Measurements from ENCODE around the gene ASF1A. TPM values are rescaled to one million over a fixed set of nuclear protein-coding genes. Genes with fewer than 3 reads are reported as not detected.

ASF1A gene
- total RNA-seq, 1 donor from 2014 or later, result 42.7 TPM

DNA sequence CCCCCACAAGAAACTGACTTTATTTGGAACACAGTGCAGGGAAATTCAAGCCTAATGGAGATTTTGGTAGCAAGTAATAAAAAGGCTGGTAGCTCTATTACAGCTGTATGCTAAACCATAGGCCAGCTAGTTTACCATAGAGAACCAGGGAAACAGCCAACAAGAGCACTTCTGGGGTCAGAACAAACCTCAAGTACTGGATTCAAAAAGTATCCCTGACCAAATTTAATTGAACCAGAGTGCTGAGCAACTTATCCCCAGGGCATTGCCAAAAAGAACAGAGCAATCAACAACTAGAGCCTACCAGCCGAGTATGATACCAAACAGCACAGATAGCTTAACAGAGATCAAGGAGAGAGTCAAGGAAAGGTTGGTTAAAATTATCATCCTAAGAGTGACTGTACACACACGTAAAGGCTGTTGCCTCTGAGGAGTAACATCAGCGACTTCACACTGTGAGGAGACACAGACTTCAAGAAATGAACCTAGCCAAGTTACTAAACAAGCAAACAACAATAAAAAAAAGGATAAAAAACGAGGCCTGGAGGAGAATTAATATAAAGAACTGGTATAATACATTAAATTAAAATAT is 11.5 kb upstream of the ASF1A start:
- DNase-seq, result no peak

DNA sequence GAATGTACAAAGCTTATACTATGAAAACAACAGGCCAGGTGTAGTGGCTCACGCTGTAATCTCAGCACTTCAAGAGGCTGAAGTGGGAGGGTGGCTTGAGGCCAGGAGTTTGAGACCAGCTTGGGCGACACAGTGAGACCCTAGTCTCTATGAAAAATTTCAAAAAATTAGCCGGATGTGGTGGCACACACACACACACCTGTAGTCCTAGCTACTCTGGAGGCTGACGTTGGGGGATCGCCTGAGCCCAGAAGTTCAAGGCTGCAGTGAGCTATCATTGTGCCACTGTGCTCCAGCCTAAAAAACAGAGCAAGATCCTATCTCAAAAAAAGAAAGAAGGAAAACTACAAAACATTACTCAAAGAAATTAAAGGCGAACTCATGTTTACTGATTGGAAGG is 7.3 kb upstream of the ASF1A start:
- no peak for DNase-seq

DNA sequence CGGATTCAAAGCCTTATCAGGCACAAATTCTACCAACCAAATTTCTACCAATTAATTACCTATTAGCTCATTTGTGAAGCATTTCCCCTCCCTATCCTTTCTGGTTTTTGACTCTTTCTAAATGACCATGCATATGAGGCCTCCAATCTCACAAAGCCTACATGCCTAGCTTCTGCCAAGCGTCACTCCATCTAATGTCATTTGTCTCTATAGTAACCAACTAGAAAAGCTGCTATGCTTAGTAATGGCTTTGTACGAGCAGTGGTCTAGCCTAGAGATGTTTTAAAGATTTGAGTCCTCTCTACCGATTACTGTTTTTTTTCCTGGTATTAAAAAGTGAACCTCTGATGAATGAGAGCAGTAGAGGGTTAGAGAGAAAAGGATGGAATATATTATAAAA is 4.8 kb upstream of the ASF1A start:
- DNase-seq, result no peak

DNA sequence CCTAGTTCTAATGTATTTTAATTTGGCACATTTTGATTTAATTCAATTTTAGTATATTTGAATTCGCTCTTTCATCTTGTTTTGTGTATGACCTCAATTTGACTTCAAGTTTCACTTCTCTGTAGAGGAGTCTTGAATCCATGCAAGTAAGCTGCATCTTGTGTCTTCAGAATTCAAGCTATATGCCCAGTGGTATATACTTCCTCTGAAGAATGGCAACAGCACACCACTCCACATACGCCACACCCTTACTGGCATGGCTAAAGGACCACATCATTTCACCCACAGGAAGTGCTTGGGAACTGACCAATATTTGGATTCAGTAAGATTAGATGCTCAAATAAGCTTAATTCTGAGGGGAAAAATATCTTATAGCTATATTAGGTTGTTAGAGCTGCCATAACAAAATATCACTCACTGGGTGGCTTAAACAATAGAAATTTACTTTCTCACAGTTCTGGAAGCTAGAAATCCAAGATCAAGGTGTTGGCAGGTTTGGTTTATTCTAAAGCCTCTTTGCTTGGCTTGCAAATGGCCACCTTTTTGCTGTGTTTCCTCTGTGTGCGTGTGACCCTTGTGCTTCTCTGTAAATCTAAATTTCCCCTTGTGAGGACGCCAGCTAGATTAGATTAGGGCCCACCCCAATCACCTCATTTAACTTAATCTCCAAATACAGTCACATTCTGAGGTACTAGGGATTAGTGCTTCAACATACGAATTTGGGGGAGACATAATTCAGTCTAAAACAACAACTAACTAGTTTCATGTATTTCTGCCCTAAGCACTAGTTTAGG is 2.8 kb upstream of the ASF1A start:
- no peak for DNase-seq

DNA sequence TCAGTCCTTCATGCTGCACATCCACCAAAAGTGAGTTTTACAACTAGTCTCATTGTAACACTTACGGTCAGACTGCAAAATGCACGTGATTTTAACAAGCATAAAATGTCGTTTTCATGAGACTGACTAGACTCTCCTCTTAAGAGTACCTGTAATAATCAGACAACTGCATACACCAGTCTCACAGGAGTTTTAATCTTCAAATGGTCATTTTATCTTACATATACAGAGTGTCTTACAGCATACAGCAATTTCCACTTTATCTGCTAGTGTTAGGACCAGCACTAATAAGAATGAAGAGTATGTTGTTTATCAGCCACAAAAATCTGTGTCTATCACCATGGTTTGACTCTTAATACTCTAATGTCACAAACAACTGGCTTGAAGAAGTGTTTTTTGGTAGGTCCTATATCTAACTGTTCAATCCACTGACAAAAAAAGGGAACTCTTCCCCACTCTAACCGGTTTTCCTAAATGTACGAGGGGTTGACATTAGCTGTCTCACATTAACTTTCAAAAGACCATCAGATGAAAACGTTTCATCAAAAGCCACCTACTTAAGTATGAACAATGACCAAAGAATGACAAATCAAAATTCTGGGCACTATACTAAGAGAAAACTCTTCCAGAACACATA is 1.5 kb upstream of the ASF1A start:
- DNase-seq, result no peak

DNA sequence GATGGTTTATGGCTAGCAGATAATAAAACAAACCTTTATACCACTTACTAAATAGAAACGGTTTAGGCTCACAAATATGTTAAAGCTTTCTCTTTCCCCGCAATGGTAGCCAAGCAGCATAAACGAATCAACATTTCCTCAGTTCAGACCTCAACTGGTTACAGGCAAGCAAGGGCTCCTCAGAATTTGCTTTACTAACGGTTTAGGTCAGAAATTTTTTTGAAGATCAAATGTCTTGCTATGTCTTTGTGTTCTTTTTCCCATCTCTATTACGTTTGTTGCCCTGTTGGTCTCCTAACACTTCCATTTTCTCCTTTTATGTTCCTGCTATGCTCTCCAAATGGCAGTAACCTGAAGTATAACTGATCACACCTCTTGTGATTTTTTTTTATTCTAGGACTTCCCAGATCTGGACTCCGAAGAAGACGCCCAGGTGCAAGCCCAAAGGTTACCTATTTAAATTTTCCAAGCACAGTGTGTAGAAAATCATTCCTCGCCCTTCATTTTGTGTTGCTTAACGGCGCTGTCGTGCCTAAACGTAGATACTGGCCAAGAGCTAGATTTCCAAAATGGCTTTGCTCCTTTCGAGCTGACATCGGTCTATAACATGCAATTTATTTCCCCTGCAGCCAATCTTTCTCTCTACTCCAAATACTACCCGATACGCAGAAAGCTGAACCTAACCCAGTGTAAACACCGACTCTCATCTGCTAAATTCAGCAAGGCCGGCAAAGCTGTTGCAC is 717 bp upstream of the ASF1A start:
- DNase-seq, result no peak

DNA sequence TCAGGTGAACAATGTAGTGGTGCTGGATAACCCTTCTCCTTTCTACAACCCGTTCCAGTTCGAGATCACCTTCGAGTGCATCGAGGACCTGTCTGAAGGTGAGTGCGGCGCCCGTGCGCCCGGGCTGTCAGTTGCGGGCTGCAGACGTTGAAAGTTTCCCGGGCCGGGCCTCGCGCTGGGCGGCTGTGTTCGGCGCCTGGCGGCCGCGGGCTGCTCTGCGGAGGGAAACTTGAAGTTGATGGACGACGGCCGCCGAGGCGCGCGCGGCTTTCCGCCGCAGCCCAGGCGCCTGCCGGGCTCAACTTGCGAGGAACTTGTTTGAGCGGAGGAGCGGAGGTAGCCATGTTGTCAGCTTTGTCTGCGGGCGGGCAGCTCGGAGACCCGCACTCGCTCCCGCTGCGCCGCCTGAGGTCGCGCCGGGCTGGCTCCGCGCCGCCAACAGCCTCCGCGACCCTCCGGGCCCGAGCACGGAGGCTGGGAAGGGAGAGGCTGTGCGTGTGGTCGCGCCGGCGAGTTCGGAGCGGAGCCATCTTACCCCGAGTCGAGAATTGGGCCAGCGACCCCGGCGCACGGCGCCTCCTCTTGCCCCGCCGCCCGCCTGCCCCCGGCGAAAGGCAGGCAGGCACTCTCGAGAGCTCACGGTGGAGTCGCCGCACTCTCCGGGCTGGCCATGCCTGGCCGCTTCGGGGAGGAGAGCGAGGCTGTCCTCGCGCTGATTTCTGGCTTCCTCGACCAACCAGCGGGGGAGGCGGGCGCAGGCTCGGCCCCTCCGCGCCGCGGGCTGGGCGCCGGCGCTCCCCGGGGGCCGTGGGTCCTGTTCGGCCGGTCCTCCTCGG is 691 bp downstream of the ASF1A start:
- peak; percentile 60 for DNase-seq

DNA sequence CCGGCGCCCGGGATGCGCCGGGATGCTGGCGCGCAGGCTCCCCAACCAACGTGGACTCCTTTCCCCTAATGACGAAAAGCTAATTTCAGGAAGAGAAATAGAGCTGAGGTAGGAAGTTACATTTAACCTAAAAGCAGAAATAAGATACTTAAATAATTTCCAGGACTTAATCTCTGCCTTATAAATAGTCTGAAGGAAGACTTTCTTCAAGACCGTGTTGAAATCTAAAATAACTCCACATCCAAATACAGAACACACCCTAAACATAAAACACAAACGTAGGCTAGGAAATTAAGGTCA is 1.3 kb downstream of the ASF1A start:
- DNase-seq, result no peak

DNA sequence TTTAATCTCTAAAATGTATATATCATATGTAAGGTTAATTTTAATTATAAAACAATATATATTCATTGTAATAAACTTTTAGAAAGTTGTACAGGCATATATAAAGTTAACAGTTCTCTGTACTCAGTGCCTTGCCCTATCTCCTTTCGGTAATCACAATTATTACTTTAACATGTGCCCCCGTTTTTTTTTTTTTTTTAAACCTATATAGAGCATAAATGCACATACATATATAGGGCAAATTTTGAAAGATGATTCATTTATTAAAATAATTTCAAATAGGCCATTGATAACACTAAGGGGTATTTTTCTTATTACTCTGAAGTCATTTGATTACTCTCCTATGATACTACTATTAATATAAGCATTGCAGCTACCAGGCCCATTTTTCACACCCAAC is 1.9 kb downstream of the ASF1A start:
- no peak for DNase-seq

DNA sequence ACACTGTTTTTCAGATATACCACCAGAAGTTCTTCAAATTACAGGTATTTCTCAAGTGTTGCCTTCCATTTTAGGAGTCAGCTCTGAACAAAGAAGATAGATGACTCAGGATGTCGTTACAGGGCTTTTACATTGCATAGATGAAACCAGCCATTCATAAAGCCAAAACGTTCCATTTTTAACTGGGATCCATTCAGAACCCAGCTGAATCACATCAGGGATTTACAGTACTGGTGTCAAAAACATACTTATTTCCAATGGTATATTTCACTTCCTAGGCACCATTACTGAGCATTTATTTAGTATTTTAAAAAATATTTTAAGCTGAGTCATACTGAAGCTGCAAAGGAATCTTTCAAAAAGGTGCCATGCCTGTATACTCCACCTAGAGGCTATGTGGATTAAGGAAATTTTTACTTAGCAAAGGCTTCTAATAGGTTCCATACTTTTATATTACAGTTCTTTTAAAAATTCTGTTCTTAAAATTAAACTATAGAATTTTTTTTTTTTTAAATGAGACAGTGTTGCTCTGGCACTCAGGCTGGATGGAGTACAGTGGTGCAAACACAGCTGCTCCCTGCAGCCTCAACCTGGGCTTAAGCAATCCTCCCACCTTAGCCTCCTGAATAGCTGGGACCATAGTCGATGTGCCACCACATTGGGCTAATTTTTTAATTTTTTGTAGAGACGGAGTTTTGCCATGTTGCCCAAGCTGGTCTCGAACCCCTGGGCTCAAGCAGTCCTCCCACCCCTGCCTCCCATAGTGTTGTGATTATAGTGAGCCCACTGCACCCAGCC is 2.6 kb downstream of the ASF1A start:
- DNase-seq, result no peak

DNA sequence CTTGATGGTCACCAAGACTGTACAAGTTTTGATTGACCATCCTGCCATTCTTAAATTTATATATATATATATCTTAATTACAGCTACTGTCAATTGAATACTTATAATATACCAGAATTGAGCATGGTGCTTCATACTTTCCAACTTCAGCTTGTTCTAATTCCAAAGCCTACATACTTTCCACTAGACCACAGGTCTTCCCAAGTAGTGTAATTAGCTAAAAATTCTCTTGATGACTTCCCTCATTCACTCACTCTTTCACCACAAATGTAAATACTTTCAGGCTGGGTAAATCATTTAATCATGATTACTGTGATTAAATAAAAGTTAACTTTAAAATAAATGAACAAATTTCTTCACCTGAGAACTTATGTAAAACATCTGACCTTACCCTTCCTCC is 3.4 kb downstream of the ASF1A start:
- DNase-seq, result no peak

DNA sequence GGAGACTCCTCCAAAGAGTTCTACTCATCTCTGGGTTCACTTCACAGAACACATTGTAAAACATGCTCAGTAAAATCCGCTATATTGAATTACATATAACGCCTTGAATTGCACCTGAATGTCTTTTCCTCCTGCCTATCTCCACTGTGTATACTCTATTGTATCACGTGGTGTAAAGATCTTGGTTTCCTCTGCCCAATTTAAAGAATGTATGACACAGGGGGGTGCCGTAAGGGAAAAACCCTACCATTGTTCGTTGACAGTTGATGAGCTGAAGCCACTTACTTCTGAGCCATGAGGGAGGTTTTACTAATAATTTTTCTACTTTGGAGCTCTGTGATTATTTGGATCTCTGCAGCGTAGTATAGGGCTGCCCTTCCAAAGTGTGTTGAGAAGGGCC is 6.0 kb downstream of the ASF1A start:
- DNase-seq, result no peak

DNA sequence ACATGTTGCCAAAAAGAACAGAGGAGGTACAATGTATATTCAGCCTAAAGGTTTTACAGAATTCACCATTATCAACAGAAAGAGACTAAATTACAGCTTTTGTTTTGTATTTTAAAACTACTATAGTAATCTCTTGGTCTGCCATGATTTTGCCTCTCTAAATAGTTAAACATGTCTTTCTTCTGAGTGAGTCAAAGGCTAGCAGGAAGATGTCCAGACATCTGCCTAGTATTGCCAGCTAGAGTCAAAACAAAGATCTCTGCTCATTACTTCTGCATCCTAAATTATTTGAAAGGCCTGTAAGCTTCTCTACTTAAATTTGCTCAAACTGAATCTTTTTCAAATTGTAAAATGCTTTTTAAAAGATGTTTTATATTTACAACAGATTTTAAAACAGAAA is 8.8 kb downstream of the ASF1A start:
- DNase-seq, result no peak

DNA sequence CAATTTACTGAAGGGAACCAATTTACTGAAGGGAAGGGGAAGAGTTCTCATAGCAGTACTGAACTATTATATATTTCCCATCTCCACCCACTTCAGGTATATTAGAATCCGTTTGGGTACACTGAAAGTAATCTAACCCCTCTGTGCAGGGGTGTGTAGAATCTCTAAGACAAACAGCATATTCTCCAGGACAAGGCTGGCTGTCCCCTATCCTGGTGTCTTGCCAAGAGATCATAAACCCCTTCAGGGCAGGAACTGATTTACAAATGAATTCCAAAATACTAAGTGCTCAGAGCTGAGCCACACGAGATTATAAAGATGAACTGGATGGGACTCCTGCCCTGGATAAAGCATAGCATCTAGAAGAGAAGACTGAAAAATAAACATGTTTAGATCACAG is 9.2 kb downstream of the ASF1A start:
- no peak for DNase-seq

DNA sequence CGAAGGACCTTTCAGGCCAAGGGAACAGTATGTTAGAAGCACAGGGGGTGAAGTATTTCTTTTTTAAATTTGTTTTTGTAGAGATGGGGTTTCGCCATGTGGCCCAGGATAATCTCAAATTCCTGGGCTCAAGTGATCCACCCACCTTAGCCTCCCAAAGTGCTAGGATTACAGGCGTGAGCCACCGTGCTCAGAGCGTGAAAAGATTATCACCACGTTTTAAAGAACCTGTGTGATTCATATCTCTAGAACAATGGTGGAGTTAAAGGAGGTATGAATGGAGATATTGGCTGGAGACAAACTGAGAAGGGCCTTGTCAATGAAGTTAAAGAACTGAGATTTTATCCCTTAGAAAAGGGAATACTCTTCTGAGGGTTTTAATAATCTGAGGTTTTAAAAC is 9.7 kb downstream of the ASF1A start:
- DNase-seq, result no peak

DNA sequence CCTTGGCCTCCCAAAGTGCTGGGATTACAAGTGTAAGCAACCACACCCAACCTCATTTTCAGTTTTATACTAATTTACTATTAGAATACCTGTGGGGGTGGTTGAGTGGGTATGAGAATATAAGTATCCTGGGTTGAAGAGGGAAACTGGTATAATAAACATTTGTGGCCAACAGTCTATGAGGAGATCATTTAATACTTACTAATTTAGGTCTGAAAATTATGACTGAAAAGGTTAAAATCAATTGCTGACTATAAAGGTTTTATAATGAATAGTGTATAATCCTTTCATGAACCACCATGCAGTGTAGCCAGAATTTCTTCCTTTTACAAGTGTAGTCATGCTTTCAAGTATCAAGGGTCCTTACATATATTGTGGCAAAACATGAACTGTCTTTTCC is 11.1 kb downstream of the ASF1A start:
- DNase-seq, result no peak

DNA sequence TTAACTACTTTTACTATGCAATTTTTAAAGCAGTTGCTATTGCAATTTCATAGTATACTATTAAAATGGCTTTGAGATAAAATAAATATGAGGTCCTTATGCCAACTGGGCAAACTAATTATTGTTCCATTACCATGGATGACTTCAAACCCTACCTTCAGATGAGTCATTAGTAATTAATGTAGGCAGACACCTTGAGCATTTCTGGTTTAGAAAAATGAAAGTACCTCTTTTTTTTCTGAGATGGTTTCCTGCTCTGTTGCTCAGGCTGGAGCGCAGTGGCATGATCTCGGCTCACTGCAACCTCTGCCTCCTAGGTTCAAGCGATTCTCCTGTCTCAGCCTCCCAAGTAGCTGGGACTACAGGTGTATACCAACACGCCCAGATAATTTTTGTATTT is 11.9 kb downstream of the ASF1A start:
- DNase-seq, result no peak

DNA sequence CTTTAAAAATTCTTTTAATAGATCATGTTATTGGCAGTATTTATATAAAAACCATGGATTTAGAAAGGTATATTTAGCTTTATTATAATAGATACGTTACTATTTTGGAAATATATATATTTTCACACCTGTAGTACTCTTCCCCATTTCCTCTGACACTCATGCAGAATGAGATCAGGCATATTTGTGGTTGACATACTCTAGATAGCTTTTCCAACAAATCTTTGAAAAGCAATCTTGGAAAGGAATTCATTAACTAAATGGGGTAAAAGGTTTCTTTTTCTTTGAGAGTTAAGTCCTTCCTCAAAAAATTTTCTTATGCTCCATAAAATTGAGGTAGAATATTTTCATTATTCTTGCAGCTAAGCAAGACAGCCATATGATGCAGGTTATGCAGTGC is 14.5 kb downstream of the ASF1A start:
- no peak for DNase-seq

DNA sequence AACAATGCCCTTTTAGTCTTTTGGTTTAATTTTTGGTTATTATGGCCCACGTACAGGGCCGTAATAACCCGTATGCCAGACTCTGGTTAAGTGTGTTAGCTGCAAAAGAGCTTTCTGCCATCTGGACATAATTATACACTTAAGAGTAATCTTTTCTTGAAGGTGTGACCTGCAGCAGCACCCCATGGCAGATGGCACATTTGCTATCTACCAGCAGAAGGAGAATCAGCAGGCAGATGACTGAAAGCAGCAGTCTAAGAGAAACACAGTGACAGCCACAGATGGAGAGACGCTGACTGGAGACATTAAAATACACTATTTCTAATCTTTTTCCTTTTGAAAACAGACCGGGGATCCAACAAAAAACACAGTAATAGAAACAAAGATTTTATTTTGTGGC is 18.7 kb downstream of the ASF1A start:
- DNase-seq, result no peak

DNA sequence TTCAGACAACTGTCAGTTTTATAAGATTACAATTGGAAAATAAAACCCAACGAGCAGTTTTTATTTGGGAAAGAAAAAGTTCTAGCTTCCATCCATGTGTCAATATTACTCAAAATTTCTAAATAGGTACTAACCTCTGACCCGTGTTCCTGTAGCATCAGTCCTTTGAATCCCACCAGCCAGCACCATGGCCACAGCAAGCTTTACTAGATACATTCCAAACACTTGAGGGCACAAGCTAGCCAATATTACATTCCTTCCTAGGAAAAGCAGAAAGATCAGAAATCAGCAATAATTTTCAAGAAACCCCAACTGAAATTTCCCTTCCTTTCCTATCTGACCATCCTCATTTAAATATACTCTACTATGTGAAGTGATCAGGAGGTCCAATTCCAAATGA is 19.2 kb downstream of the ASF1A start:
- DNase-seq, result no peak

DNA sequence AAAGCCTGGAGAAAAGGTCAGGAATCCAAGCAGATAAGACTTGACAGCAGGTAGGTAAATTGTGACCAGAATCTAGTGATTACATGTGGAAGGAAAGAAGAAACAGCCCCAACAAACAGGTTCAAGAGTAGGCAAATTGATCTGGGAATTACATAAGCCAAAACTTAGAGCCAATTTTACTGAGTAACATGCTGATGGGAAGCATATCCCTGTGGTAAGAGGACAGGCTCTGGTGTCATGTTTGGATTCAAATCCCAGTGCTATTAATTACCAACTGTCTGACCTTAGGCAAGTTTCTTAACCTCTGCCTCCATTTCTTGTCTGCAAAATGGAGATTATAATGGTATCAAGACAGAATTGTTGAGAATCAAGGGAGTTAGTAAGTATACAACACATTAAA is 20.6 kb downstream of the ASF1A start:
- DNase-seq, result no peak

Data from occipital lobe (tissue), 2 donors.